DND-41 (cell line): ENCODE measurements around the gene DENND5B.

Experiments
- EZH2 ChIP-seq: IDR thresholded peaks from 3 replicates; pipeline ENCODE4 v1.6.1; 2012; ENCODE audit warnings: borderline replicate concordance, low read depth, mild to moderate bottlenecking, moderate library complexity, low read length, inconsistent platforms; ENCODE audit not compliant: severe bottlenecking
- TF ChIP-seq, protein P1 (sequence below): IDR thresholded peaks from 2 replicates; pipeline ENCODE4 v1.5.1; 2012; ENCODE audit warnings: borderline replicate concordance, low read length, moderate library complexity, mild to moderate bottlenecking; ENCODE audit not compliant: poor library complexity, severe bottlenecking; ENCODE audit errors: extremely low read depth

DNA sequence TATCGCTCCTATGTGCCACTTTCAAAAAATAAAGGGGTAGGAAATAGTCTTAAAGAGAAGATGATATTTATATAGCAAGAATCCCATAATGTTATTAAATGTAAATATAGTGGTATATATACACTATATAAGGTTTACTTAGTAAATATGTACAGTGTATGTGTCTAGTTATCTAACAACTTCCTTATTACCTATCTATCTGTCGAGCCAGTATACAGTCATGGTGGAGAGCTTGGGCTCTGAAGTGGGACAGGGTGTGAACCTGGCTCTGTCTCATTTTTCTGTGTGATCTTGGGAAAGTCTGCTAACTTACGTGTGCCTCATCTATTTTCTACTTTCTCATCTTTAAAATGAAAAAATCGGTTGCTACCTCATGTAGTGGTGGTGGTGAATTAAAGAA is 202.2 kb downstream of the DENND5B start:
- TF ChIP-seq, protein P1, sequence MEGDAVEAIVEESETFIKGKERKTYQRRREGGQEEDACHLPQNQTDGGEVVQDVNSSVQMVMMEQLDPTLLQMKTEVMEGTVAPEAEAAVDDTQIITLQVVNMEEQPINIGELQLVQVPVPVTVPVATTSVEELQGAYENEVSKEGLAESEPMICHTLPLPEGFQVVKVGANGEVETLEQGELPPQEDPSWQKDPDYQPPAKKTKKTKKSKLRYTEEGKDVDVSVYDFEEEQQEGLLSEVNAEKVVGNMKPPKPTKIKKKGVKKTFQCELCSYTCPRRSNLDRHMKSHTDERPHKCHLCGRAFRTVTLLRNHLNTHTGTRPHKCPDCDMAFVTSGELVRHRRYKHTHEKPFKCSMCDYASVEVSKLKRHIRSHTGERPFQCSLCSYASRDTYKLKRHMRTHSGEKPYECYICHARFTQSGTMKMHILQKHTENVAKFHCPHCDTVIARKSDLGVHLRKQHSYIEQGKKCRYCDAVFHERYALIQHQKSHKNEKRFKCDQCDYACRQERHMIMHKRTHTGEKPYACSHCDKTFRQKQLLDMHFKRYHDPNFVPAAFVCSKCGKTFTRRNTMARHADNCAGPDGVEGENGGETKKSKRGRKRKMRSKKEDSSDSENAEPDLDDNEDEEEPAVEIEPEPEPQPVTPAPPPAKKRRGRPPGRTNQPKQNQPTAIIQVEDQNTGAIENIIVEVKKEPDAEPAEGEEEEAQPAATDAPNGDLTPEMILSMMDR: no peak
- no peak for TF ChIP-seq EZH2
